Middle frontal gyrus (tissue), 1 donor: ENCODE measurements around the gene PKLR.
"Not testable (repeated sequence)": the region's sequence is repeated elsewhere in the genome, so short reads cannot be mapped to it uniquely, and the experiment has no call there.

Source experiments
- DNase-seq: peaks from one replicate; pipeline ENCODE4 v3.0.0-alpha.2; 2015; ENCODE audit warnings: low spot score; ENCODE audit errors: extremely low spot score

Gene PKLR

DNA sequence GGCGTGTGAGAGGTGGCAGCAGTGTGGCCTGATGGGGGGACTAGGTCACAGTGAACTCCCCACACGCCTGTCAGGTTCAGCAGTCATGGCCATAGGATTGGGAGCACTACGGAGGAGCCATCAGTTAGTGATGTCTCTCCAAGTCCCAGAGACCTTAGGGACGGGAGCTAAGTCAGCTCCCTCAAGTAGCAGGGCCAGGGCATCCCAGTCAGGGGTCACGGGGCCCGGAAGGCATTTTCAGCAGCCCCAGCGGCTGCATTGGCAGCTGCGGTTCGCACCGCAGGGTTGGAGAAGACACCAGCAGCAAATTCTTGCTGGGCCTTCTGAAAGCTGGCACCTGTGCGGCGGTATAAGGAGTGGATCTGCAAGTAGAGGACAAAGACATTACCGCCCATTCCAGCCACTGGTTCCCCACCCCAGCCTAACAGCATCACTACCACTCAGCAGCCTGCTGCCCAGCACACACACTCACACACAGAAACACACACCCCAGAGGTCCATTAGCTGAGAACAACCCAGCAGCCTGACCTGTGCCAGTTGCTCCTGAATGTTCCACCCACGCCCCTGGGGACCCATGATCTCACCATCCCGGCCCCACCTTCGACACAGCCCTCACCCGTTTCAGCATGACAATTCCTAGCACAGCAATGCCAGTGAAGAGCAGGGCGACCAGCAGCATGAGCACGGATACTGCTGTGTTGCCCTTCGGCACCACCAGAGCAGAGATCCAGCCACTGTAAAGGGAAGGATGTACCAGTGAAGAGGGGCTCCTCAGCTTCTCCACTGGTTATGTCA lies 45.0 kb downstream of the PKLR start:
- no peak for DNase-seq

DNA sequence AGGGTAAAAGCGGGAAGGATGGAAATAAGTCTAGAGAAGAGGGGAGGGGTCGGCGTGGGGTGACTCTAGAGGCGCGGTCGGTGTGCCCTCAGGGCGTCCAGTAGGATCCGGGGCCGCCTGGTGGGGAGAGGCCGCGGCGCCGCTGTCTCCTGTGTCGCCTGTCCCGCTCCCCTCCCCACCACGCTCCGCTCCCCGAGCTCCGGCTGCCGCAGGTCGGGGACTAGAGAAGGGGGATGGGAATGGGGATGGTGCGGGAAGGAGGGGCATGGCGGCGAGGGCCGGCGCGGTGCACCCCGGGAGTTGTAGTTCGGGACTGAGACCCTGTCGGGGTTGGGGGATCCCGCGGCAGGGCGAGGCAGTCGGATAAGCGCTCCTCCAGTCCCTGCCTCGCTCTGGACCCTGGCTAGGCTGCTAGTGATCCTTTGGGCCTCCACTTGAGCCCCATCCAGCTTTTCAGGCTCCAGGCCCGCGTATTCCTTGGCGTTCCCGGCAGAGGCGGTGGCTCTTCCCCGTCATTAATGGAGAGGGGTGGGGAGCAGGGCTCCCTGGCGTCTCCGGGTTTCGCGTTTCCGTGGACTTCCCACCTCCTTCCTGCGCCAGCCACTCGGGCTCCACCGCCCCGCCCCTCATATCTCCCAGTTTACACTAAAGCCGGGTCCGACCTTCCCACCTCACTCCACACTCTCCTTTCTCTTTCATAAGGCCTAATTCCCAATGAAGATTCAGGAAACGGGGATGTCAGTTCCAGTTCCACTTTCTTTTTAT lies 45.8 kb downstream of the PKLR start, which contains the start of gene ENTREP3:
Gene ENTREP3 (minus strand): TSS at position 241 of the 765 bp plus-strand sequence. CDS start 606 bp downstream, outside the sequence.
- DNase-seq = peak; percentile 76

DNA sequence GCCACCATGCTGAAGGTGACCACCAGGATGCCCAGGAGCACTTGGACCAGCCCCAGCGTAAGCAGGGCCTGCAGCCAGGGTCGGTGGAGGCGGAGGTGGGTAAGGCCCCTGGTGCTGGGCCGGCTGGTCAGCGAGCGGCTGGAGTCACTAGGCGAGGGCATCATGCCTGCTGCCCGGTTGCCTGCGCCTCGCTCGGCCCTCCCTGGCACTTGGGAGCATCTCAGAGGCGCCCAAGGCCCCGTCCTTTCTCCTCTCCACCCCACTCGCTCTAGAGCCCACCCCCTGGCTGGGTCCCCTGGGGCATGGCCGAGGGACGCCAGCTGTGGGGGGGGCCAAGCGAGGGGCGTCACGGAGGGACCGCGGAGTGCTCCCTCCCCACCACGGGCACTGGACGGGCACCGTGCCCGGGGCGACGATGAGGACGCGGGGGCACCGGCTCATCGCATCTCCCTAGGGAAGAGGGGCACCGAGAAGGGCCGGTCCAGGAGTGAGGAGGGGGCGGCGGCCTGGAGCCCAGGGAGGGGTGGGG lies 46.5 kb downstream of the PKLR start:
- no peak for DNase-seq

DNA sequence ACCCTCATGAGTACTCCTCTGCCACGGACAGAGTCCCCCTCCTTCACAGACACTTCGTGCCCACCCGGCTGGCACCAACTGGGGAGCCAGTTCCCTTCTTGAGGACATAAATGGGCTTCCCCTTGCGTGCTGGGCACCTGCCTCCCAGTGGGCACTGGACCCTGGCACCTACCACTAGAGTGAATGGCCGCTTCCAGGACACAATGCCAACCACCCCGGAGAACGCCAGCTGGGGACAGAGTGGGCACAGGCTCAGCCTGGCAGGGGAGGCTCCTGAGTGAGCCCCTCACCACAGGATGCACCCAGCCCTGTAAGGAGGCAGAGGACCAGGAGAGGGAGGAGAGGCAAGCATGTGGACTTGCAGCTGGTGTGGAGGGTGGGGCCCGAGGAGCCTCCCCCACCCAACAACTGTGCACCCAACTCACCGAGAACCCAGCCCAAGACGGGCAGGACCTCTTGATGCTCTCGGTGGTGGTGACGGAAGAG lies 47.0 kb downstream of the PKLR start:
- no peak for DNase-seq

DNA sequence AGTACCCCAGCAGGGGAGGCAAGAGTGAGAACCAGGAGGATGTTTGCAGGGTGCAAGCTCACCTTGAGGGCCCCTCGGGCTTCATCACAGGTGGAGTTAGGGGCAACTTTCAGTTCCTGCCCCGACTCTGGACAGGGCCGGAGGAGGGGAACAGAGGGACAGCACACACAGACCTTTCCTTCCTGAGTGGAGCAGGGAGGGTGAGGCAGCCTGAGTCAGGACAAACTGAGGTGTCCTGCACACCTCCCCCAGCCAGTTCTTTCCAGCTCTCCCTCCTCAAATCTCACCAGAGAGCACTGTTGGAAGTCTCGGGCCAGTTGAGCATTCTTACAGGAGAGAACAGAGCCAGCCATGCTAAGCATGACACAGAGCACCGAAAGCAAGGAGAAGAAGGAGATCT lies 47.4 kb downstream of the PKLR start:
- no peak for DNase-seq

DNA sequence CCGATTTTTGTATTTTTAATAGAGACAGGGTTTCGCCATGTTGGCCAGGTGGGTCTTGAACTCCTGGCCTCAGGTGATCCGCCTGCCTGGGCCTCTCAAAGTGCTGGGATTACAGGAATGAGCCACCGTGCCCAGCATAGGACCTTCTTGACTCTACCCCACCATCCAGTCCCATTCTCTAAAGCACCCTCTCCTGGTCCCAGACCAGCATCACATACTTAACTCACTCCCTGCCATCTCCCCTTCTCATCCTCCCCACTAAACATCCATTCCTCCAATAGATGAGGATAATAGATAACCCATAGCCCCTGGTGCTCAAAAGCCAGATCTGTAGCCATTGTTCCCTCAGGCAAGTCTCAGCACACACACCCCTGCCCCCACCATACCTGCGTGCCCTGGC lies 48.0 kb downstream of the PKLR start:
- DNase-seq = no peak

DNA sequence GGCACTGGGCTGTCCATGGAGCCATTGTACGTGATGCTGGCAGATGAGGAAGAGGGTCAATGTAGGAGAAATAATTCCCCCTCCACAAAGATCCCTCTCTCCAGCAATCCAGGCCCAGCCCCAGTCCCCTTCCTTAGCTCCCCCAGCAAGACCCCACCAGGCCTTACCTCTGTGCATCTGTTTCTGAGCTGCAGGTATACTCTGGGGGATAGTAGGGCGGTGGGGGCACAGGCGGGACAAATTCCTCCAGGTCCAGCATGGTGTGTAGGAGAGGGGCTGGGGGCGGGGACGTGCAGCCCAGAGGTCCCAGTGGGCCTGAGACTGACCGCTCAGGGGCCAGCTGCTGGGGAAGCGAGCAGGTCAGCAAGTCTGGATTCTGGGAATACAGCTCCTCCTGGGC lies 49.7 kb downstream of the PKLR start:
- DNase-seq = no peak

DNA sequence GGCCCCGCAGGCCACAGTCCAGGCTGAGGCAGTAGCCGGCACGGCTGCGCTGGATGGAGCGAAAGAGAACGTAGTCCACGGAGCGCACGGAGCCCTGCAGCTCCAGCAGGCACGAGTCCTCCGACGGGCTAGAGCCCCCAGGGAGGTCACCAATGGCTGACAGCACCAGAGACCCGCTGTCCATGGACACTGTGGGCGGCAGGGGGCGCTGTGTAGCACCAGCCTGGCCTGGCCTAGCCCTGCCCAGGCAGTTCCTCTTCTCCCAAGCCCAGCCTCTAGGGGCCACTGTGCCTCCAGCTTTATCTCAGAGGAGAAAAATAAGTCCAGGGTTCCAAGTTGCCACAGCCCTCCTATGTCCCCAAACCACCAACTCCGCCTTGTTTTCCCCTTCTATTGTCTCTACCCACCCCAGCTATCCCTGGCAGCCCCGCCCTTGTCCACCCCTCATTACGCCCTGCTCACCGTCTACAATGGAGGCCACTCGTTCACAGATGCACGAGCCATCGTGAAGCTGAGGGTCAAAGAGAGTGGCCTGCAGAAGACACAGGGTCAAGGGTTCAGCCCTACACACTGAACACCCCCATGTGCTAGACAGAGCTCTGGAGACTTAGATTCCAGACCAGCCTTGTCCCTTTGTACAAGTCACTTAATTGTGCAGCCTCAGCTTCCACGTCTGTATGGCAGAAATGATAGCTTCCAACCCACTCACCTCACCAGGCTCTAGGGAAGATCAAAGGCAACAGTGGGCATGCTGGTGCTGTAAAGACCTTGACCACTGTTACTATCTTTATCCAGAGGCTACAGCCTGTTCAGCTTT lies 50.4 kb downstream of the PKLR start:
- peak; percentile 84 for DNase-seq

DNA sequence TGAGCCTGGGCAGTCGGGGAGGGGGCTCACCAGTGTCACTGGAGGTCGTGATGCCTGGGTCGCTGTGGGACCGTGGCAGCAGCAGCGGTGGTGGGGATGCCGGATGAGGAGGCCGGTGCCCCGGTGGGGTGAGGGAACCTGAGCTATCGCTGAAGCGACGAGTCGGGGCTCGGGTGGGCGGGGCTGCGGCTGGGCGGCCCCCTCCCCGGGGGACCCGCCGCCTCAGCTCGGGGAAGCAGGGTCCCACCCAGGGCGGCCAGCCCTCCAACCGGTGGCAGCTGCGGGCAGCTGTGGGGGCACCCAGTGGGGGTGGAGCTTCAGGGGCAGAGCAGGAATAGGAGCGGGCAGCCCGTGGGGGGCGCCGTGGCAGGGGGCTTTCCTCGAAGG lies 51.0 kb downstream of the PKLR start:
- DNase-seq = no peak

DNA sequence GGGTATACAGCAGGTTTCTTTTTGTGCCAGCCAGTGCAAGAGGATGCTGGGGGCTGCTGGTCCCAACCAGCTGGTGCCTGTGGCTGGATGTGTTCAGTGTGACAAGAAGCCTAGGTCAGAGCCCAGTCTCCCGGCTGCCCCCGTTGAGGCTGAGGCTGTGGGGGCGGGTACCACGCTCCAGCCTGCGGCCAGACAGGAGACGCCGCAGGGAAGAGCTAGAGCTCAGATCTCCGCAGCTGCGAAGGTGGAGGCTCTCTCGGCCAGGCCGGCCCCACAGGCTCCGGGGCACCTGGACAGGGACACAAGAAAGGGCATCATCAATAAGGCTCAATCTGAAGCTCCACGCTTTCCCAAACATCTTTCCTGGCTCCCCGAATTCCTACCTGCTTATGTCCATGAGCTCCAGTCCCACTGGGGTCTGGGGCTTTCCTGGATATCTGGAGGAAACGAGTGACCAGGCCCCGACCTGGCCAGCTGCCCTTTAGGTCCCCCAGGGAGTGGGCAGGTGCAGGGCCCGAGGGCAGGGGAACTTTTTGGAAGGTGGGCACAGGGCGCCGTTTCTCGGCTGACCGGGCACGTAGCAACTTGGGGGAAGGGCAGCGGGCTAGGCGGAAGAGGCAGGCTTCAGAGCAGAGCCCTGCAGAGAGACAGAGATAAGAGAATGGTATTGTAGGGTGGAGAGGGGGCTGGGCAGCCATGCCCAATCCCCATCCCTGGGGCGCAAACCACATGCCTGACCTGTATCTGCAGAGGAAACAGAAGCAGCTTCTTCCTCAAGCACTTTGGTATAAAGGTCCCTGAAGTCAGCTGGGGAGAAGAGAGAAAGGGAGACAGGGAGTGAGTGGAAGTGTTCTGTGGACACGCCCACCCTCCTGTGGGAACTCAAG lies 53.3 kb downstream of the PKLR start:
- DNase-seq = no peak

DNA sequence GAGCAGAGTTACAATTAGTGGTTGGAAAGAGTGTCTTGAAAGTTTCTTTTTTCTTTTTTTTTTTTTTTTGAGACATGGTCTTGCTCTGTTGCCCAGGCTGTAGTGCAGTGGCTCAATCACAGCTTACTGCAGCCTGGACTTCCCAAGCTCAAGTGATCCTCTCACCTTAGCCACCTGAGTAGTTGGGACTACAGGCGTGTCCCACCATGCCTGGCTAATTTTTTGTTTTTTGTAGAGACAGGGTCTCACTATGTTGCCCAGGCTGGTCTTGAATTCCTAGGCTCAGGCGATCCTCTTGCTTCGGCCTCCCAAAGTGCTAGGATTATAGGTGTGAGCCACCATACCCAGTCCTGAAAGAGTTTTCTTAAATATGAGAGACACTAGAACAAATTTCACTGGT lies 54.4 kb downstream of the PKLR start:
- DNase-seq = not testable (repeated sequence)

DNA sequence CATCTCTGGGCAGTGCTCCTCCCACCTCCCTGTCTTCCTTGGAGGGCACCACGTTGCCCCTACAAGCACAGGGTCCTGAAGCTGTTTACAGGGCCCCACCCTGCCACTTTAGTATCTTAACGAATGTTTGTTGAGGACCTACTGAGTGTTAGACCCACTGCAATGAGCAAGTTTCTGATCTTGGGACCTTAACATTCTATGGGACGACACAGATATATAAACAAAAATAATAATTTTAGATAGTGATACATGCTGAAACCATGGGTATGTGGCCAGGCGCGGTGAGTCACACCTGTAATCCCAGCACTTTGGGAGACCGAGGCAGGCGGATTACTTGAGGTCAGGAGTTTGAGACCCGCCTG lies 56.1 kb downstream of the PKLR start:
- no peak for DNase-seq

DNA sequence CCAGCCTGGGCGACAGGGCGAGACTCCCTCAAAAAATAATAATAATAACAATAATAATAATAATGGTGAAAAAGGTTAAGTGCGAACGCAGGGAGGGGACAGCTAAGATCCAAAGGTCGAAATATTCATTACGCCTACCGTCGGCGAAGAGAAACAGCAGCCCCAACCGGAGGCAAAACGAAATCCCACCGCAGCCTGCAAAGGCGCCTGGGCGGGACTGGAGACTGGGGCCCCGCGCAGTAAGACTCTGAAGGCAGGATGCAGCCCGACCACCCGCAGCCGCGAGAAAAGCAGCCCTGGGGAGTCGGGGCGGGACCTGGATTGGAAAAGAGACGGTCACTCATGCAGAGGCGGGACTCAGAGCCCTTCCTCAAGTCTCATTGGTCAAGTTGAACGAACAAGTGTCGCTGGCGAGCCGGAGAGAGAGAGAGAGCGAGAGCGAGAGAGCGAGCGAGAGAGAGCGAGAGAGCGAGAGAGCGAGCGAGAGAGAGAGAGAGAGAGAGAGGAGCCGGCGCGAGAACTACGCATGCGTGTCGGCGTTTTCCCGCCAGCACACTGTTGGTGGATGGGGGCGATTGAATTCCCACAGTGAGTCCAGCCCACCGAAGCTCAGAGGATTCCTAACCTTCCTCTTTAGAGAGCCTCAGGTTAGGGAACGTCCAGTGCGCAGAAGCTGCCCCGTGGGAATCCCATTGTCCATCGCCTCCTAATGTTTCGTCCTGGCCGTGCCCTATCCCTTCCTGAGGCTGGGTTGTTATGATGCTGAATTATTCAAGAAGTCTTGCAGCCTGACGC lies 56.7 kb downstream of the PKLR start:
- peak; percentile 97 for DNase-seq

DNA sequence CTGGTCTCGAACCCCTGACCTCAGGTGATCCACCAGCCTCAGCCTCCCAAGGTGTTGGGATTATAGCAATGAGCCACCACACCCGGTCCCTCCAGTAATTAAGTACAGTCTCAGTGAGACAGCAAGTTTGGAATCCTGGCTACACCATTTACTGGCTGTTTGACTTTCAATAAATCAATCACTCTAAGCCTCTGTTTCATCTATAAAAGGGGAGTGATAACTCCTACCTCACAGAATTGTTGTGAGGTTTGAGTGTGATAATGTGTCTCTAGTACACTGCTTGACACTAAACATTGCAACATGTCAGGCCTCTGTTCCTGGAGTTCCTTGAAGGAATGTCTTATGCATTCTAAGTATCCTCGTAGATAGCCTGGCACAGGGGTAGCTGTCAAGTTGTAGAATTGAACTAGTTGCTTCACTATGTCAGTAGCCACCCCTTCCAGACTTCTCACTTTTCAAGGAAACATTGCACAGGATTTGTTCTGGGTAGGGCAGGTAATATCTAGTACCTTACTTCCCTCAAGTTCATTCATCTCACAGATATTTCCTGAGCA lies 58.4 kb downstream of the PKLR start:
- DNase-seq = no peak

DNA sequence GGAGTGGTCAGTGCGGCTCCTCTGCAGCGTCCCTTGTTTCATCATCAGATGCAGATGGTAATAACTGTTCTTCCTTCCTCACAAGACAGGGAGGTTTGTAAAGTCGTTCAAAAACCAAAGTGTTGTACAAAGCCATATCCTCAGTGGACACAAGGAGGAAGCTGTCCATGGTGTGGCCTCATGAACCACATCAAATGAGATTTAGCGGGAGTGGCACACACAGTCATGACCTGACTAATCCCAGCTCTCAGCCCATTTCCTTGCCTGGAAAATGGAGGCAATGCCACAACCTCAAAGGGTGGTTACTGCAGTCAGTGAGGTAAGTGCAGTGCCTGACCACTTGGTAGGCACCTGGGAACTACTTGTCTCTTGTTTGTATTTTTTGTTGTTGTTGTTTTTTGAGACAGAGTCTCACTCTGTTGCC lies 59.4 kb downstream of the PKLR start:
- no peak for DNase-seq

DNA sequence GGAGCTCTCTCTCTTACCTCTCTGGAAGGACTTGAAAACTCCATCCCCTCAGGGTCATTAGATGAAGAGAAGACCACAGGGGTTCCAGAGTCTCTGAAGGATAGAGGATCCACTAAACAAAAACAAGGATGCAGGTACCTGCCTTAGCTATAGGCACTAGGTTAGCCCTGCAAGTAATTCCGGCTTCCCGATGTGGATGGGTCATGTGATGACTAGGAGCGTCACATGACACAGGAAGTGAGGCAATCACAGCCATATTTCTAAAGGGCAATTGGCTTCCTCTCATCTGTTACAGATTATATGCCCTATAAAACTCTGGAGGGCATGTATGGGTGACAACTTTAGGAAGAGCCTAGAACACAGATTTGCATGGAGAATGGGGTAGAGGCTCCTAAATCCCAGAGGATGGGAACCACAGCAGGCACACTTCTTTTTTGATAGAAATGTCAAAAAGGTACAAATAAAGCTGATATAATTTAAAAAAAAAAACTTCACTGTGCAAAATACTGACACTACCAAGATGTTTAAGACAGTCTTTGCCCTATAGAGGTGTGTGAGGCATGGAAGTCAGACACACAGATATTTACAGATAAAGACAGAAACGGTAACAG lies 60.1 kb downstream of the PKLR start:
- peak; percentile 88 for DNase-seq
